GM19099 (cell line): ENCODE results near the gene ZNF385C.

Source experiments
- POLR2A ChIP-seq: IDR thresholded peaks from 3 replicates; pipeline ENCODE4 v1.6.1; 2011; ENCODE audit warnings: low read depth; ENCODE audit not compliant: insufficient read length; ENCODE audit errors: extremely low read depth

Gene ZNF385C

GRCh38 chr17:42097691-42098631 lies at the start of gene ZNF385C:
ZNF385C (minus strand) TSS chr17:42098473; CDS start chr17:42063056, 35,417 bp downstream.
- TF ChIP-seq POLR2A, result no peak

GRCh38 chr17:42146911-42147607 lies 48.8 kb upstream of the ZNF385C start:
- no peak for TF ChIP-seq POLR2A

GRCh38 chr17:42142371-42142896 lies 44.2 kb upstream of the ZNF385C start:
- no peak for TF ChIP-seq POLR2A

GRCh38 chr17:42141382-42141781 lies 43.1 kb upstream of the ZNF385C start:
- no peak for TF ChIP-seq POLR2A

GRCh38 chr17:42138749-42139492 lies 40.6 kb upstream of the ZNF385C start:
- no peak for TF ChIP-seq POLR2A

GRCh38 chr17:42136654-42137051 lies 38.4 kb upstream of the ZNF385C start:
- no peak for TF ChIP-seq POLR2A

- no peak for TF ChIP-seq POLR2A
Measured at GRCh38 chr17:42135664-42136653, 37.7 kb upstream of the ZNF385C start.

GRCh38 chr17:42135151-42135550 lies 36.9 kb upstream of the ZNF385C start:
- TF ChIP-seq POLR2A, result no peak

GRCh38 chr17:42133461-42134041 lies 35.3 kb upstream of the ZNF385C start:
- TF ChIP-seq POLR2A, result no peak

- TF ChIP-seq POLR2A, result no peak
Measured at GRCh38 chr17:42132941-42133340, 34.7 kb upstream of the ZNF385C start.

GRCh38 chr17:42131981-42132432 lies 33.7 kb upstream of the ZNF385C start:
- no peak for TF ChIP-seq POLR2A

GRCh38 chr17:42131232-42131631 lies 33.0 kb upstream of the ZNF385C start:
- no peak for TF ChIP-seq POLR2A

GRCh38 chr17:42130310-42130936 lies 32.1 kb upstream of the ZNF385C start:
- no peak for TF ChIP-seq POLR2A
